ENCODE measurements around the gene EHBP1. TPM values are rescaled to one million over a fixed set of nuclear protein-coding genes. Genes with fewer than 3 reads are reported as not detected.

EHBP1 gene
- polyA plus RNA-seq (2012; rRNA removed): 62.7 and 64.9 TPM in 2 replicates
- polyA plus RNA-seq (2012; cell fraction: cytosol; rRNA removed): 81.3 and 99.6 TPM in 2 replicates
- polyA plus RNA-seq (2012; cell fraction: nucleus; rRNA removed): 53.5 and 77.1 TPM in 2 replicates

- POLR2A ChIA-PET: interaction anchor here (0.6 to 1.0 kb wide), 2 partner anchors 13 to 73 kb away, joined by 3 read pairs; no protein-coding TSS in a partner anchor
- Histone ChIP-seq H3K9me3 (no peaks in the 10 kb centered on the region), H3F3A (replicated peaks; ENCODE audit: insufficient read depth) (peaks cover 6% of the 10 kb centered on the region), H3K36me3 (replicated peaks in 1 of 2; ENCODE audit: control insufficient read depth in 1 of 2, insufficient read depth in 2 of 2, low read length in 1 of 2) (peaks cover 25 to 26% of the 10 kb centered on the region in 2 experiments), H3K4me3 (ENCODE audit: low read depth in 2 of 2, low read length in 1 of 2) (peak within 1 kb of the TSS; percentile 72 to 89), H3K9me2 (no peaks in the 10 kb centered on the region), H3K9ac (peak within 1 kb of the TSS; percentile 79), H2AFZ (ENCODE audit: low read depth) (peak within 1 kb of the TSS; percentile 99), H3K79me2 (ENCODE audit: insufficient read depth) (peaks cover 45% of the 10 kb centered on the region), H3K27me3 (ENCODE audit: insufficient read depth) (no peaks in the 10 kb centered on the region), H3K4me1 (ENCODE audit: control insufficient read depth in 1 of 2, insufficient read depth in 2 of 2, low read depth in 1 of 2, low read length in 1 of 2) (peaks cover 0 to 25% of the 10 kb centered on the region in 2 experiments; a peak in 2 of 4 replicates), H4K20me1 (ENCODE audit: insufficient read depth) (no peaks in the 10 kb centered on the region), H3K27ac (ENCODE audit: low read depth in 2 of 2, low read length in 1 of 2) (peak within 1 kb of the TSS; percentile 79 to 92), H3K4me2 (peak within 1 kb of the TSS; percentile 86)
- CTCF ChIA-PET: interaction anchor here (0.7 to 3.4 kb wide), 3 partner anchors 70 to 248 kb away, joined by 3 to 15 read pairs (median 3); no protein-coding TSS in a partner anchor
- WGBS (ENCODE audit: low lambda C conversion rate): 2% methylated on average over 40 of the region's 45 CpGs
- peak; percentile 98 for DNase-seq
- TF ChIP-seq CTCF (IDR thresholded peaks at IDR 0.05) (no peak), SIN3A (IDR thresholded peaks at IDR 0.05; ENCODE audit: borderline replicate concordance, low read depth, low read length) (peak; percentile 38; the same call in 1 of the 2 replicates), RFX5 (IDR thresholded peaks at IDR 0.05; ENCODE audit: low read length) (peak; percentile 78), SMC3 (IDR thresholded peaks at IDR 0.05; ENCODE audit: low read depth, low read length) (peak; percentile 24; the same call in 1 of the 2 replicates), GABPA (IDR thresholded peaks at IDR 0.05; ENCODE audit: low read depth) (peak; percentile 45; the same call in 1 of the 2 replicates), YY1 (IDR thresholded peaks at IDR 0.05; ENCODE audit: low read depth) (peak; percentile 80), MXI1 (IDR thresholded peaks at IDR 0.05; ENCODE audit: low read depth, low read length) (peak; percentile 13; the same call in 1 of the 2 replicates), POLR2AphosphoS5 (IDR thresholded peaks at IDR 0.05; ENCODE audit: low read depth, low read length) (peak; percentile 95), EZH2phosphoT487 (IDR thresholded peaks at IDR 0.05; ENCODE audit: borderline replicate concordance, low read depth) (no peak), EP300 (IDR thresholded peaks at IDR 0.05; ENCODE audit: borderline replicate concordance in 1 of 2, low read depth in 1 of 2, low read length in 1 of 2) (no peak; a peak in 1 of 4 replicates), FOXJ3 (CRISPR knock-in tag; IDR thresholded peaks at IDR 0.05) (no peak), NRF1 (IDR thresholded peaks at IDR 0.05; ENCODE audit: low read depth, low read length) (peak; percentile 32), NFIC (IDR thresholded peaks at IDR 0.05; ENCODE audit: borderline replicate concordance) (0 out of 2 replicates have a peak, but pooled peaks have one; percentile 11), USF2 (IDR thresholded peaks at IDR 0.05; ENCODE audit: borderline replicate concordance, low read depth, low read length) (peak; percentile 45), RXRA (IDR thresholded peaks at IDR 0.05; ENCODE audit: borderline replicate concordance, low read depth) (no peak), RAD21 (IDR thresholded peaks at IDR 0.05; ENCODE audit: low read length) (no peak), TCF12 (IDR thresholded peaks at IDR 0.05) (peak; percentile 37; the same call in 1 of the 2 replicates), FOSL2 (IDR thresholded peaks at IDR 0.05; ENCODE audit: borderline replicate concordance, low read depth) (no peak), MEF2A (IDR thresholded peaks at IDR 0.05; ENCODE audit: borderline replicate concordance, low read depth) (no peak), TAF1 (IDR thresholded peaks at IDR 0.05; ENCODE audit: borderline replicate concordance, low read depth, low read length) (peak; percentile 89), ELF1 (IDR thresholded peaks at IDR 0.05) (peak; percentile 58), JUND (IDR thresholded peaks at IDR 0.05) (no peak), IRF3 (IDR thresholded peaks at IDR 0.05; ENCODE audit: low read depth, low read length) (peak; percentile 78), FOXM1 (IDR thresholded peaks at IDR 0.05; ENCODE audit: low read depth) (no peak)
- TF ChIP-seq, protein P1, sequence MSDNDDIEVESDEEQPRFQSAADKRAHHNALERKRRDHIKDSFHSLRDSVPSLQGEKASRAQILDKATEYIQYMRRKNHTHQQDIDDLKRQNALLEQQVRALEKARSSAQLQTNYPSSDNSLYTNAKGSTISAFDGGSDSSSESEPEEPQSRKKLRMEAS (IDR thresholded peaks at IDR 0.05; ENCODE audit: low read depth): no peak; the same call in 1 of the 2 replicates
- TF ChIP-seq, protein P2, sequence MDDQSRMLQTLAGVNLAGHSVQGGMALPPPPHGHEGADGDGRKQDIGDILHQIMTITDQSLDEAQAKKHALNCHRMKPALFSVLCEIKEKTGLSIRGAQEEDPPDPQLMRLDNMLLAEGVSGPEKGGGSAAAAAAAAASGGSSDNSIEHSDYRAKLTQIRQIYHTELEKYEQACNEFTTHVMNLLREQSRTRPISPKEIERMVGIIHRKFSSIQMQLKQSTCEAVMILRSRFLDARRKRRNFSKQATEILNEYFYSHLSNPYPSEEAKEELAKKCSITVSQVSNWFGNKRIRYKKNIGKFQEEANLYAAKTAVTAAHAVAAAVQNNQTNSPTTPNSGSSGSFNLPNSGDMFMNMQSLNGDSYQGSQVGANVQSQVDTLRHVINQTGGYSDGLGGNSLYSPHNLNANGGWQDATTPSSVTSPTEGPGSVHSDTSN (IDR thresholded peaks at IDR 0.05): peak; percentile 99
- TF ChIP-seq, protein P3, sequence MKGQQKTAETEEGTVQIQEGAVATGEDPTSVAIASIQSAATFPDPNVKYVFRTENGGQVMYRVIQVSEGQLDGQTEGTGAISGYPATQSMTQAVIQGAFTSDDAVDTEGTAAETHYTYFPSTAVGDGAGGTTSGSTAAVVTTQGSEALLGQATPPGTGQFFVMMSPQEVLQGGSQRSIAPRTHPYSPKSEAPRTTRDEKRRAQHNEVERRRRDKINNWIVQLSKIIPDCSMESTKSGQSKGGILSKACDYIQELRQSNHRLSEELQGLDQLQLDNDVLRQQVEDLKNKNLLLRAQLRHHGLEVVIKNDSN (IDR thresholded peaks at IDR 0.05; ENCODE audit: borderline replicate concordance, low read depth): no peak; the same call in 1 of the 2 replicates
Measured at GRCh38 chr2:62705007-62705829, at the start of gene EHBP1. TSS of gene EHBP1 (plus strand) at chr2:62705713. CDS start at chr2:62707192, 1,479 bp downstream.
